Astrocyte (in vitro differentiated cells and primary cell): Measurements from ENCODE around the gene WHRN. TPM values are rescaled to one million over a fixed set of nuclear protein-coding genes. Genes with fewer than 3 reads are reported as not detected.

ENCODE experiments used
- DNase-seq: peaks from one replicate; pipeline ENCODE4 v3.0.0-alpha.2; 2010; ENCODE audit warnings: low read depth
- FAIRE-seq: peaks from 2 replicates; lab custom pipeline; 2011; peaks lifted over from hg19 to GRCh38; lab: Jason Lieb, UNC
- H2AFZ ChIP-seq: 2 replicates; pipeline ENCODE4 v1.6.0; 2012; ENCODE audit warnings: low read depth, low read length, inconsistent platforms
- H3K27ac ChIP-seq: 2 replicates; pipeline ENCODE4 v1.5.1; 2011; ENCODE audit warnings: low read depth, low read length, inconsistent platforms
- H3K27me3 ChIP-seq: 2 replicates; pipeline ENCODE4 v1.6.0; 2011; ENCODE audit warnings: low read length, inconsistent platforms; ENCODE audit not compliant: insufficient read depth
- H3K36me3 ChIP-seq: 2 replicates; pipeline ENCODE4 v1.5.1; 2011; ENCODE audit warnings: low read length, inconsistent platforms; ENCODE audit not compliant: insufficient read depth
- H3K4me1 ChIP-seq: 2 replicates; pipeline ENCODE4 v1.5.1; 2011; ENCODE audit warnings: low read length, inconsistent platforms; ENCODE audit not compliant: insufficient read depth
- H3K4me2 ChIP-seq: 2 replicates; pipeline ENCODE4 v1.6.0; 2012; ENCODE audit warnings: low read length, inconsistent platforms
- H3K4me3 ChIP-seq: 2 replicates; pipeline ENCODE4 v1.5.1; 2011; ENCODE audit warnings: low read depth, mild to moderate bottlenecking, low read length, inconsistent platforms; ENCODE audit not compliant: insufficient read depth
- H3K79me2 ChIP-seq: 2 replicates; pipeline ENCODE4 v1.6.0; 2012; ENCODE audit warnings: mild to moderate bottlenecking, low read length, inconsistent platforms; ENCODE audit not compliant: insufficient read depth
- H3K9ac ChIP-seq: 2 replicates; pipeline ENCODE4 v1.6.0; 2012; ENCODE audit warnings: mild to moderate bottlenecking, low read length, inconsistent platforms
- H3K9me3 ChIP-seq: 2 replicates; pipeline ENCODE4 v1.5.1; 2012; ENCODE audit warnings: low read depth, mild to moderate bottlenecking, low read length, inconsistent platforms; ENCODE audit not compliant: insufficient read depth
- H4K20me1 ChIP-seq: 2 replicates; pipeline ENCODE4 v1.6.0; 2012; ENCODE audit warnings: low read length, inconsistent platforms; ENCODE audit not compliant: insufficient read depth
- H3K27ac Mint-ChIP-seq: one replicate; pipeline ENCODE4 v1.8.0; 2021; ENCODE audit warnings: mild to moderate bottlenecking, mixed read lengths; ENCODE audit not compliant: unreplicated experiment
- H3K27me3 Mint-ChIP-seq: one replicate; pipeline ENCODE4 v1.8.0; 2021; ENCODE audit warnings: low read depth, mixed read lengths; ENCODE audit not compliant: unreplicated experiment
- H3K36me3 Mint-ChIP-seq: one replicate; pipeline ENCODE4 v1.8.0; 2021; ENCODE audit warnings: low read depth, mixed read lengths; ENCODE audit not compliant: unreplicated experiment
- H3K4me1 Mint-ChIP-seq: one replicate; pipeline ENCODE4 v1.8.0; 2021; ENCODE audit warnings: low read depth, mixed read lengths; ENCODE audit not compliant: unreplicated experiment
- H3K4me3 Mint-ChIP-seq: one replicate; pipeline ENCODE4 v1.8.0; 2021; ENCODE audit warnings: mild to moderate bottlenecking, moderate library complexity, mixed read lengths; ENCODE audit not compliant: unreplicated experiment
- H3K9me3 Mint-ChIP-seq: one replicate; pipeline ENCODE4 v1.8.0; 2021; ENCODE audit warnings: mild to moderate bottlenecking, mixed read lengths; ENCODE audit not compliant: unreplicated experiment
- CTCF ChIP-seq: IDR thresholded peaks from 2 replicates; pipeline ENCODE4 v1.5.1; 2011; ENCODE audit warnings: low read depth, mild to moderate bottlenecking, inconsistent platforms, low read length, moderate library complexity; ENCODE audit not compliant: insufficient read depth
- EZH2 ChIP-seq: IDR thresholded peaks from 2 replicates; pipeline ENCODE4 v1.6.1; 2012; ENCODE audit warnings: mild to moderate bottlenecking, low read length, inconsistent platforms; ENCODE audit not compliant: insufficient read depth
- total RNA-seq: library from RNA; stranded (reverse); gene quantifications from 2 replicates; pipeline ENCODE4 v1.2.1, GENCODE V29; 2021

WHRN gene
- total RNA-seq, 1 donor from 2014 or later, result 10.2 TPM

GRCh38 chr9:114375386-114376175, 129.7 kb downstream of the WHRN start:
- H3K27me3 ChIP-seq, result no peaks in the 10 kb centered on the region
- Mint-ChIP-seq H3K4me1 (peaks cover 4% of the 10 kb centered on the region), H3K36me3 (peaks cover 31% of the 10 kb centered on the region), H3K4me3 (no peak overlapping the region), H3K27ac (no peak overlapping the region), H3K27me3 (no peaks in the 10 kb centered on the region), H3K9me3 (peaks cover 1% of the 10 kb centered on the region)
- H3K9me3 ChIP-seq, result no peaks in the 10 kb centered on the region
- peaks cover 9% of the 10 kb centered on the region for H4K20me1 ChIP-seq
- H3K27ac ChIP-seq, result no peak overlapping the region
- H3K4me3 ChIP-seq, result no peak overlapping the region
- no peak overlapping the region for H3K9ac ChIP-seq
- H3K4me2 ChIP-seq, result no peak overlapping the region
- DNase-seq, result no peak
- peaks cover 4% of the 10 kb centered on the region for H3K4me1 ChIP-seq
- no peak for FAIRE-seq
- H3K79me2 ChIP-seq, result no peaks in the 10 kb centered on the region
- TF ChIP-seq EZH2, result no peak
- TF ChIP-seq CTCF, result no peak
- H2AFZ ChIP-seq, result no peak overlapping the region
- peaks cover 5% of the 10 kb centered on the region for H3K36me3 ChIP-seq

- H3K4me1 ChIP-seq, result peaks cover 4% of the 10 kb centered on the region
- H2AFZ ChIP-seq, result no peak overlapping the region
- H3K79me2 ChIP-seq, result no peaks in the 10 kb centered on the region
- peaks cover 27% of the 10 kb centered on the region for H3K36me3 Mint-ChIP-seq
- H3K27me3 ChIP-seq, result no peaks in the 10 kb centered on the region
- H3K4me3 Mint-ChIP-seq, result no peak overlapping the region
- no peaks in the 10 kb centered on the region for H3K9me3 ChIP-seq
- H4K20me1 ChIP-seq, result peaks cover 9% of the 10 kb centered on the region
- no peak overlapping the region for H3K9ac ChIP-seq
- no peak overlapping the region for H3K4me3 ChIP-seq
- H3K9me3 Mint-ChIP-seq, result peaks cover 1% of the 10 kb centered on the region
- no peak overlapping the region for H3K27ac Mint-ChIP-seq
- peak; percentile 5 for FAIRE-seq
- no peak for DNase-seq
- H3K36me3 ChIP-seq, result no peaks in the 10 kb centered on the region
- peaks cover 4% of the 10 kb centered on the region for H3K4me1 Mint-ChIP-seq
- no peaks in the 10 kb centered on the region for H3K27me3 Mint-ChIP-seq
- H3K4me2 ChIP-seq, result no peak overlapping the region
- TF ChIP-seq EZH2, result no peak
- no peak for TF ChIP-seq CTCF
- no peak overlapping the region for H3K27ac ChIP-seq
Observed at GRCh38 chr9:114374936-114375335, 130.3 kb downstream of the WHRN start.
